ENCODE results near the gene TBC1D7.

Gene TBC1D7

GRCh38 chr6:13328076-13328874 is at the start of gene TBC1D7:
TSS of gene TBC1D7 (minus strand) at chr6:13328537. CDS start at chr6:13326898, 1,639 bp downstream.
- peak; percentile 96 for DNase-seq

GRCh38 chr6:13377054-13377758 is 48.9 kb upstream of the TBC1D7 start:
- DNase-seq: no peak

- DNase-seq: peak; percentile 76
These were observed 47.1 kb upstream of the TBC1D7 start for GRCh38 chr6:13375360-13375878.

GRCh38 chr6:13373919-13374318 is 45.6 kb upstream of the TBC1D7 start:
- DNase-seq: no peak

GRCh38 chr6:13373488-13373886 is 45.1 kb upstream of the TBC1D7 start:
- no peak for DNase-seq

- DNase-seq: no peak
These were observed 44.6 kb upstream of the TBC1D7 start for GRCh38 chr6:13372688-13373487.

GRCh38 chr6:13372076-13372475 is 43.7 kb upstream of the TBC1D7 start:
- no peak for DNase-seq

GRCh38 chr6:13371421-13372072 is 43.2 kb upstream of the TBC1D7 start:
- DNase-seq: no peak

GRCh38 chr6:13370623-13371022 is 42.3 kb upstream of the TBC1D7 start:
- no peak for DNase-seq

GRCh38 chr6:13369591-13369990 is 41.3 kb upstream of the TBC1D7 start:
- DNase-seq: no peak

- no peak for DNase-seq
These were observed 40.4 kb upstream of the TBC1D7 start for GRCh38 chr6:13368731-13369115.

GRCh38 chr6:13368079-13368730 is 39.9 kb upstream of the TBC1D7 start:
- no peak for DNase-seq

GRCh38 chr6:13367396-13367795 is 39.1 kb upstream of the TBC1D7 start:
- no peak for DNase-seq

- no peak for DNase-seq
These were observed 37.0 kb upstream of the TBC1D7 start for GRCh38 chr6:13365320-13365719.

- no peak for DNase-seq
These were observed 36.5 kb upstream of the TBC1D7 start for GRCh38 chr6:13364842-13365241.

- no peak for DNase-seq
These were observed 34.1 kb upstream of the TBC1D7 start for GRCh38 chr6:13362412-13362811.

GRCh38 chr6:13360671-13361540 is 32.6 kb upstream of the TBC1D7 start:
- DNase-seq: no peak

GRCh38 chr6:13359287-13359686 is 30.9 kb upstream of the TBC1D7 start:
- DNase-seq: no peak

- DNase-seq: no peak
These were observed 30.2 kb upstream of the TBC1D7 start for GRCh38 chr6:13358511-13358910.

- no peak for DNase-seq
These were observed 29.3 kb upstream of the TBC1D7 start for GRCh38 chr6:13357551-13358075.

All from activated CD4-positive, alpha-beta T cell treated with anti-CD3 and anti-CD28 coated beads, Interleukin-2, amount 50 U/mL, for 16 hours (primary cell).